ENCODE results near the gene CFHR4.
"Not testable (repeated sequence)": the region's sequence is repeated elsewhere in the genome, so short reads cannot be mapped to it uniquely, and the experiment has no call there.

DNA sequence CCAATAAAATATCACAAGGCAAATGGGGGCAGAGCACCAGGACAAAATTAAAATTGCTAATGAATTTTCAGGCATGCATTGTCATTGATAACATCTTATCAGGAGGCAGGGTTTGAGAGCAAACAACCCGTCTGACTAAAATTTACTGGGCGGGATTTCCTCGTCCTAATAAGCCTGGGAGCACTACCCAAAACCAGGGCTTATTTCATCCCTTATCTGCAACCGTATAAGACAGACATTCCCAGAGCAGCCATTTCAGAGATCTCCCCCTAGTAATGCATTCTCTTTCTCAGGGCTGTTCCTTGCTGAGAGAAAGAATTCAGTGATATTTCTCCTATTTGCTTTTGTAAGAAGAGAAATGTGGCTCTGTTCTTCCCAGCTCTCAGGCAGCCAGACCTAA is 1.3 kb upstream of the CFHR4 start:
- TF ChIP-seq POLR2A, POLR2AphosphoS5 (IDR thresholded peaks at IDR 0.05): not testable (repeated sequence)
- TF ChIP-seq, protein P1, sequence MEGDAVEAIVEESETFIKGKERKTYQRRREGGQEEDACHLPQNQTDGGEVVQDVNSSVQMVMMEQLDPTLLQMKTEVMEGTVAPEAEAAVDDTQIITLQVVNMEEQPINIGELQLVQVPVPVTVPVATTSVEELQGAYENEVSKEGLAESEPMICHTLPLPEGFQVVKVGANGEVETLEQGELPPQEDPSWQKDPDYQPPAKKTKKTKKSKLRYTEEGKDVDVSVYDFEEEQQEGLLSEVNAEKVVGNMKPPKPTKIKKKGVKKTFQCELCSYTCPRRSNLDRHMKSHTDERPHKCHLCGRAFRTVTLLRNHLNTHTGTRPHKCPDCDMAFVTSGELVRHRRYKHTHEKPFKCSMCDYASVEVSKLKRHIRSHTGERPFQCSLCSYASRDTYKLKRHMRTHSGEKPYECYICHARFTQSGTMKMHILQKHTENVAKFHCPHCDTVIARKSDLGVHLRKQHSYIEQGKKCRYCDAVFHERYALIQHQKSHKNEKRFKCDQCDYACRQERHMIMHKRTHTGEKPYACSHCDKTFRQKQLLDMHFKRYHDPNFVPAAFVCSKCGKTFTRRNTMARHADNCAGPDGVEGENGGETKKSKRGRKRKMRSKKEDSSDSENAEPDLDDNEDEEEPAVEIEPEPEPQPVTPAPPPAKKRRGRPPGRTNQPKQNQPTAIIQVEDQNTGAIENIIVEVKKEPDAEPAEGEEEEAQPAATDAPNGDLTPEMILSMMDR (IDR thresholded peaks at IDR 0.05): not testable (repeated sequence)
